ENCODE data around the gene OR2A5.
"Not testable (repeated sequence)": the region's sequence is repeated elsewhere in the genome, so short reads cannot be mapped to it uniquely, and the experiment has no call there.

DNA sequence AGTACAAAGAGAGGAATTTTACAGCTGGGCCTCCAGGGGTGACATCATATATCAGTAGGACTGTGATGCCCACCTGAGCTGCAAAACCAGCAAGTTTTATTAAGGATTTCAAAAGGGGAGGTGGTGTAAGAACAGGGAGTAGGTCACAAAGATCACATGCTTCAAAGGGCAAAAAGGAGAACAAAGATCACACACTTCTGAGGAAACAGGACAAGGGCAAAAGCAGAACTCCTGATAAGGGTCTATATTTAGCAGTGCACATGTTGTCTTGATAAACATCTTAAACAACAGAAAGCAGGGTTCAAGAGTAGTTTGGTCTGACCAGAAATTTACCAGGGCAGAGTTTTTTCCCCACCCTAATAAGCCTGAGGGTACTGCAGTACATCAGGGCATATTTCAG, 38.7 kb upstream of the OR2A5 start:
- TF ChIP-seq, protein P1, sequence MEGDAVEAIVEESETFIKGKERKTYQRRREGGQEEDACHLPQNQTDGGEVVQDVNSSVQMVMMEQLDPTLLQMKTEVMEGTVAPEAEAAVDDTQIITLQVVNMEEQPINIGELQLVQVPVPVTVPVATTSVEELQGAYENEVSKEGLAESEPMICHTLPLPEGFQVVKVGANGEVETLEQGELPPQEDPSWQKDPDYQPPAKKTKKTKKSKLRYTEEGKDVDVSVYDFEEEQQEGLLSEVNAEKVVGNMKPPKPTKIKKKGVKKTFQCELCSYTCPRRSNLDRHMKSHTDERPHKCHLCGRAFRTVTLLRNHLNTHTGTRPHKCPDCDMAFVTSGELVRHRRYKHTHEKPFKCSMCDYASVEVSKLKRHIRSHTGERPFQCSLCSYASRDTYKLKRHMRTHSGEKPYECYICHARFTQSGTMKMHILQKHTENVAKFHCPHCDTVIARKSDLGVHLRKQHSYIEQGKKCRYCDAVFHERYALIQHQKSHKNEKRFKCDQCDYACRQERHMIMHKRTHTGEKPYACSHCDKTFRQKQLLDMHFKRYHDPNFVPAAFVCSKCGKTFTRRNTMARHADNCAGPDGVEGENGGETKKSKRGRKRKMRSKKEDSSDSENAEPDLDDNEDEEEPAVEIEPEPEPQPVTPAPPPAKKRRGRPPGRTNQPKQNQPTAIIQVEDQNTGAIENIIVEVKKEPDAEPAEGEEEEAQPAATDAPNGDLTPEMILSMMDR (IDR thresholded peaks at IDR 0.05): not testable (repeated sequence)
- not testable (repeated sequence) for TF ChIP-seq EZH2 (IDR thresholded peaks at IDR 0.05; ENCODE audit: borderline replicate concordance, insufficient read depth, low read depth, low read length, poor library complexity, severe bottlenecking)
